ENCODE measurements around the gene JOSD1. TPM values are rescaled to one million over a fixed set of nuclear protein-coding genes. Genes with fewer than 3 reads are reported as not detected.

Gene JOSD1
- total RNA-seq, 6 experiments from 2014 or later = 13.0 to 32.2 (median 21.7) TPM

DNA sequence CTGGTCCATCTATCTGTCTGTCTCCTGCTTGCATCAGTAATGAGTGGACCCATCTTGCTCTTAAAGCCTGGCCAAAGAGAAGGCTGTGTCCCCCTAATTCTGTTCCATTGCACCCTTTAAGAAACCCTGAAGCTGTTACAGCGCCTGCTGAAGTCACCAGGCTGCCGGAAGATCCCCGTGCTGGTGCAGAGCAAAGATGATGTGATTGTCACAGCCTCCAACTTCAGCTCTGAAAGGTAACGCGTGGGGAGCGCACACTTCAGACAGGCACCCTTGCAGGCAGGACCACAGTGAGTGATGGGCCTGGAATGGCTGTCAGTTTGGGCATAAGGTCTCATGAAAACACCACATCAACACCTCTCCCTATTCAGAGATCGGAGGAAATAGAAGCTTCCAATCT lies 23.4 kb upstream of the JOSD1 start:
- Histone ChIP-seq H3K27ac (no peak overlapping the region), H3K36me3 (peaks cover 14 to 77% (median 36%) of the 10 kb centered on the region in 4 donors), H3K4me1 (no peaks in the 10 kb centered on the region), H3K4me3 (no peak overlapping the region), H3K27me3 (no peaks in the 10 kb centered on the region), H3K9me3 (no peaks in the 10 kb centered on the region)
- WGBS (ENCODE audit: insufficient coverage, low coverage, low lambda C conversion rate, missing lambda C conversion rate) = 86% methylated on average over 1 of the region's 7 CpGs
- ATAC-seq (no peak), DNase-seq (peak in 1 of 3 donors; percentile 17)
- no peak for TF ChIP-seq POLR2A (IDR thresholded peaks at IDR 0.05)
- TF ChIP-seq, protein P1, sequence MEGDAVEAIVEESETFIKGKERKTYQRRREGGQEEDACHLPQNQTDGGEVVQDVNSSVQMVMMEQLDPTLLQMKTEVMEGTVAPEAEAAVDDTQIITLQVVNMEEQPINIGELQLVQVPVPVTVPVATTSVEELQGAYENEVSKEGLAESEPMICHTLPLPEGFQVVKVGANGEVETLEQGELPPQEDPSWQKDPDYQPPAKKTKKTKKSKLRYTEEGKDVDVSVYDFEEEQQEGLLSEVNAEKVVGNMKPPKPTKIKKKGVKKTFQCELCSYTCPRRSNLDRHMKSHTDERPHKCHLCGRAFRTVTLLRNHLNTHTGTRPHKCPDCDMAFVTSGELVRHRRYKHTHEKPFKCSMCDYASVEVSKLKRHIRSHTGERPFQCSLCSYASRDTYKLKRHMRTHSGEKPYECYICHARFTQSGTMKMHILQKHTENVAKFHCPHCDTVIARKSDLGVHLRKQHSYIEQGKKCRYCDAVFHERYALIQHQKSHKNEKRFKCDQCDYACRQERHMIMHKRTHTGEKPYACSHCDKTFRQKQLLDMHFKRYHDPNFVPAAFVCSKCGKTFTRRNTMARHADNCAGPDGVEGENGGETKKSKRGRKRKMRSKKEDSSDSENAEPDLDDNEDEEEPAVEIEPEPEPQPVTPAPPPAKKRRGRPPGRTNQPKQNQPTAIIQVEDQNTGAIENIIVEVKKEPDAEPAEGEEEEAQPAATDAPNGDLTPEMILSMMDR (IDR thresholded peaks at IDR 0.05) = no peak
- intact Hi-C loops (cut with DNase I) = no loop called here

DNA sequence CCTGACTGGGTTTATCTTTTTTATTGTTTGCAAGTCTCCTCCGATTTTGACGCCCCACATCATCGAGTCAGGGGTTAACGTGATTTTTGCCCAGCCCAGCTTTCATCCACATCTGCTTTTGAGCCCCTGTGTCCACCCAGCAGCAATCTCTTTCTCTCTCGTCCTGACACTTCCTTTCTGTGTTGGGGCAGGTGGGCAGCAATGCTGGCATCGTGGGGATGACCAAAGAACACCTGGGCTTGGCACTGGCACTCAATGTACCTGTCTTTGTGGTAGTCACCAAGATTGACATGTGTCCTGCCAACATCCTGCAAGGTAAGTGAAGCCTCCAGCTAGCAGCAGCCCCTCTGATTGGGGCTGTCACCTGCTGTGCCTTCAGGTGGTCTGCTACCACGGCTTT lies 20.8 kb upstream of the JOSD1 start:
- Histone ChIP-seq H3K4me1 (no peaks in the 10 kb centered on the region), H3K36me3 (peaks cover 5 to 70% (median 20%) of the 10 kb centered on the region in 4 donors), H3K27ac (no peak overlapping the region), H3K4me3 (no peak overlapping the region), H3K27me3 (no peaks in the 10 kb centered on the region), H3K9me3 (no peaks in the 10 kb centered on the region)
- DNase-seq = no peak
- no peak for TF ChIP-seq POLR2A (IDR thresholded peaks at IDR 0.05)
- TF ChIP-seq, protein P1 (IDR thresholded peaks at IDR 0.05) = no peak
- 89% methylated on average over 5 of the region's 7 CpGs for WGBS (ENCODE audit: insufficient coverage, low coverage, low lambda C conversion rate, missing lambda C conversion rate)
- intact Hi-C loops (cut with DNase I) = no loop called here
- no peak for ATAC-seq

DNA sequence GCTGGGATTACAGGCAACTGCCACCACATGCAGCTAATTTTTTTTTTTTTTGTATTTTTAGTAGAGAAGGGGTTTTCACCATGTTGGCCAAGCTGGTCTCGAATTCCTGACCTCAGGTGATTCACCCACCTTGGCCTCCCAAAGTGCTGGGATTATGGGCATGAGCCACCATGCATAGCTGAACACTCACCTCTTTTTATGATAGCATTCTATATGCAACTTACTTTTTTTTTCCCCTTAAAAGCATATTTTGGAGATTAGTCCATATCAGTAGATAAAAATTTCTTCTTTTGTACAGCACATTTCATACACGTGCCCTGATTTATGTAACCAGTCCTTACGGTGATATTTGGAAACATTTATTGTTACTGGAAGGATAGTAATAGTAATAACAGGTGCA lies 19.6 kb upstream of the JOSD1 start:
- DNase-seq (no peak), ATAC-seq (no peak)
- intact Hi-C loops (cut with DNase I) = no loop called here
- Histone ChIP-seq H3K4me3 (no peak overlapping the region), H3K9me3 (no peaks in the 10 kb centered on the region), H3K36me3 (peaks cover 5 to 65% (median 16%) of the 10 kb centered on the region in 4 donors), H3K27me3 (no peaks in the 10 kb centered on the region), H3K27ac (no peak overlapping the region), H3K4me1 (no peaks in the 10 kb centered on the region)
- TF ChIP-seq, protein P1 (IDR thresholded peaks at IDR 0.05) = no peak
- no peak for TF ChIP-seq POLR2A (IDR thresholded peaks at IDR 0.05)
- WGBS (ENCODE audit: insufficient coverage, low coverage, low lambda C conversion rate, missing lambda C conversion rate) = 90% methylated on average over 3 of the region's 3 CpGs

DNA sequence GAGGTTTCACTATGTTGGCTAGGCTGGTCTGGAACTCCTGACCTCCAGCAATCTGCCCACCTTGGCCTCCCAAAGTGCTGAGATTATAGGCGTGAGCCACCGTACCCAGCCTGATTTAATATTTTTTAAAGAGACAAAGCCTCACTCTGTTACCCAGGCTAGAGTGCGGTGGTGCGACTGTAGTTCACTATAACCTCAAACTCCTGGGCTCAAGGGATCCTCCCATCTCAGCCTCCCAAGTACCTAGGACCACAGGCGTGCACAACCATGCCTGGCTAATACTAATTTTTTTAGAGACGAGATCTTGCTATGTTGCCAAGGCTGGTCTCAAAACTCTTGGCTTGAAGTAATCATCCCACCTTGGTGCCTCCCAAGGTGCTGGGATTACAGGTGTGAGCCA lies 18.5 kb upstream of the JOSD1 start:
- DNase-seq = no peak
- peaks cover 5 to 55% (median 14%) of the 10 kb centered on the region in 4 donors for H3K36me3 ChIP-seq

More for the DNA sequence above, 18.5 kb upstream of the JOSD1 start:
- WGBS (ENCODE audit: insufficient coverage, low coverage, low lambda C conversion rate, missing lambda C conversion rate) = 80% methylated on average over 5 of the region's 6 CpGs
- no peak for TF ChIP-seq POLR2A (IDR thresholded peaks at IDR 0.05)
- TF ChIP-seq, protein P1 (IDR thresholded peaks at IDR 0.05) = no peak
- no peaks in the 10 kb centered on the region for H3K9me3 ChIP-seq
- intact Hi-C loops (cut with DNase I) = no loop called here
- no peaks in the 10 kb centered on the region for H3K27me3 ChIP-seq
- H3K4me3 ChIP-seq = no peak overlapping the region
- no peaks in the 10 kb centered on the region for H3K4me1 ChIP-seq
- H3K27ac ChIP-seq = no peak overlapping the region
- ATAC-seq = no peak
